Adrenal gland (tissue), 12 donors: Measurements from ENCODE around the gene CCDC183. TPM values are rescaled to one million over a fixed set of nuclear protein-coding genes. Genes with fewer than 3 reads are reported as not detected.
"Not testable (repeated sequence)": the region's sequence is repeated elsewhere in the genome, so short reads cannot be mapped to it uniquely, and the experiment has no call there.

ENCODE experiments used
- DNase-seq, 7 donors: peaks; one replicate each; pipeline ENCODE4 v3.0.0-alpha.2; 2019 to 2020
- H3K27ac ChIP-seq, 5 donors: fragments of 200-600 bp; sonication (generic) in 4 of 5; 1 replicate in 3 of 5; 2 replicates in 2 of 5; pipeline versions ENCODE4 v1.5.1 to v1.8.0; 2016 to 2020; ENCODE audit warnings: mild to moderate bottlenecking in 1 of 5
- H3K27me3 ChIP-seq: fragments of 200-600 bp; 2 replicates; pipeline ENCODE4 v1.8.0; 2021
- H3K36me3 ChIP-seq, 2 donors: fragments of 200-600 bp; replicated peaks in 1 of 2; 1 replicate in 1 of 2; 2 replicates in 1 of 2; pipeline versions ENCODE4 v1.5.1 to v1.8.0; 2018 to 2022
- H3K4me1 ChIP-seq, 2 donors: fragments of 200-600 bp; replicated peaks in 1 of 2; 1 replicate in 1 of 2; 2 replicates in 1 of 2; pipeline versions ENCODE4 v1.5.1 to v1.8.0; 2018 to 2021
- H3K4me3 ChIP-seq, 4 donors: fragments of 200-600 bp; sonication (generic) in 3 of 4; one replicate each; pipeline ENCODE4 v1.5.1; 2016 to 2018
- H3K9me3 ChIP-seq, 3 donors: fragments of 200-600 bp; sonication (generic) in 1 of 3; replicated peaks in 1 of 3; 1 replicate in 2 of 3; 2 replicates in 1 of 3; pipeline versions ENCODE4 v1.5.1 to v1.8.0; 2016 to 2021
- CTCF ChIP-seq, 6 experiments: fragments of 450-650 bp in 4 of 6; fragments of 200-600 bp in 2 of 6; sonication (generic) in 1 of 6; IDR thresholded peaks; 1 replicate in 5 of 6; 2 replicates in 1 of 6; pipeline versions ENCODE4 v1.5.1 to v1.8.0; 2016 to 2021; ENCODE audit warnings: antibody characterized with exemption in 6 of 6, mild to moderate bottlenecking in 2 of 6, moderate library complexity in 1 of 6
- POLR2A ChIP-seq, 2 donors: fragments of 450-650 bp; IDR thresholded peaks; one replicate each; pipeline ENCODE4 v1.6.1; 2017; ENCODE audit warnings: antibody characterized with exemption in 2 of 2, mild to moderate bottlenecking in 2 of 2, moderate library complexity in 1 of 2
- WGBS, 4 donors: extraction: QIAGEN DNeasy Blood & Tissue Kit in 2 of 4; methylation state at CpG; one replicate each; pipeline versions ENCODE4 v1.1.5 to v1.1.7; 2013 to 2017; 5-methylcytosine and 5-hydroxymethylcytosine counted together
- intact Hi-C, 2 donors: fragments of 100-400 bp; cut with DNase I; formaldehyde crosslinking; loops; one replicate each; pipeline versions ENCODE4 v1.14.1 to v1.15.0; 2022 to 2023
- polyA plus RNA-seq, 3 donors: library from polyadenylated mRNA; stranded (reverse); fragments of 200-250 nt in 2 of 3; fragments of 350-450 nt in 1 of 3; fragmentation: Illumina TruSeq in 1 of 3; extraction: RNeasy Lipid Tissue Mini Kit (QIAGEN cat#74804) in 1 of 3; gene quantifications; one replicate each; pipeline ENCODE4 v1.2.3, GENCODE V29; 2013 to 2014
- total RNA-seq, 9 donors: library from RNA; depleted of rRNA in 4 of 9; stranded (reverse); fragments of >200 nt in 4 of 9; fragments of 120-200 nt in 1 of 9; fragmentation: NEBNext Ultra II Directional in 1 of 9; extraction: Animal tissue kit (Norgen Biotek cat#: 25700) in 1 of 9; gene quantifications; one replicate each; pipeline versions ENCODE4 v1.1.0 to v1.2.4, GENCODE V29; 2013 to 2023
- donor health status: healthy with polysubstance abuse.
- donor health status: Bipolar disorder and iron deficiency.
- donor health status: DM: yes; HTN: yes; CAD: no.
- donor health status: DM: no; HTN: no; CAD: no.
- donor health status: DM: no; HTN: no; CAD: no.
- donor health status: DM: yes; HTN: yes; CAD: no.

CCDC183 gene
- total and polyA plus RNA-seq, 12 donors = 0.46 to 17.5 (median 1.8) TPM; not detected in 1

GRCh38 chr9:136764301-136764891 is 31.7 kb upstream of the CCDC183 start, which contains the start of gene LCN15:
TSS of gene LCN15 (minus strand) at chr9:136764518. CDS start at chr9:136764488, 30 bp downstream.
- Histone ChIP-seq H3K4me3 (no peak within 1 kb of the TSS), H3K9me3 (no peaks in the 10 kb centered on the region), H3K27ac (no peak within 1 kb of the TSS), H3K36me3 (no peaks in the 10 kb centered on the region), H3K27me3 (peaks cover 6% of the 10 kb centered on the region), H3K4me1 (no peaks in the 10 kb centered on the region)
- peak in 1 of 7 donors; percentile 14 for DNase-seq
- TF ChIP-seq CTCF (IDR thresholded peaks at IDR 0.05) (no peak), POLR2A (IDR thresholded peaks at IDR 0.05) (no peak)
- intact Hi-C loops = no loop called here
- WGBS, 4 donors = 74 to 84% (median 77%) methylated on average over 4 to 14 of the region's 14 CpGs

- peaks cover 6% of the 10 kb centered on the region for H3K27me3 ChIP-seq
- H3K9me3 ChIP-seq = no peaks in the 10 kb centered on the region
- H3K4me3 ChIP-seq = no peak overlapping the region
- H3K36me3 ChIP-seq = no peaks in the 10 kb centered on the region
- H3K4me1 ChIP-seq = no peaks in the 10 kb centered on the region
- intact Hi-C loops = no loop called here
- no peak for TF ChIP-seq CTCF (IDR thresholded peaks at IDR 0.05)
- no peak for TF ChIP-seq POLR2A (IDR thresholded peaks at IDR 0.05)
- no peak overlapping the region for H3K27ac ChIP-seq
- no peak for DNase-seq
- WGBS, 4 donors = 76 to 89% (median 84%) methylated on average over 4 to 14 of the region's 14 CpGs
These were observed 31.1 kb upstream of the CCDC183 start for GRCh38 chr9:136765041-136765440.

- H3K27me3 ChIP-seq, H3K27ac ChIP-seq, H3K4me3 ChIP-seq, H3K36me3 ChIP-seq, H3K9me3 ChIP-seq, H3K4me1 ChIP-seq, intact Hi-C loops, DNase-seq: not testable (repeated sequence)
- 74 to 81% (median 76%) methylated on average over 14 of the region's 14 CpGs for WGBS, 4 donors
These were observed 30.3 kb upstream of the CCDC183 start for GRCh38 chr9:136765745-136766409.

- not testable (repeated sequence) for H3K27me3 ChIP-seq
These were observed 29.6 kb upstream of the CCDC183 start for GRCh38 chr9:136766410-136767120.

More at GRCh38 chr9:136766410-136767120, 29.6 kb upstream of the CCDC183 start:
- WGBS, 4 donors = 36 to 55% (median 37%) methylated on average over 12 to 18 of the region's 18 CpGs
- H3K36me3 ChIP-seq, H3K4me1 ChIP-seq, H3K9me3 ChIP-seq, intact Hi-C loops, H3K27ac ChIP-seq, H3K4me3 ChIP-seq: not testable (repeated sequence)
- TF ChIP-seq CTCF (IDR thresholded peaks at IDR 0.05) = peak in 2 of 6 experiments; percentile 13 to 28
- peak; percentile 64 to 89 (median 79) for DNase-seq
